DND-41 (cell line): ENCODE measurements around the gene ELL2.

Source experiments
- ATAC-seq: fragments of 200-7000 bp; cut with Tn5 transposase; 3 replicates; pipeline ENCODE4 v1.9.1; 2021; ENCODE audit warnings: low read depth; ENCODE audit not compliant: insufficient read depth
- DNase-seq: peaks from one replicate; pipeline ENCODE4 v3.0.0-alpha.2; 2020
- H2AFZ ChIP-seq: 2 replicates; pipeline ENCODE4 v1.6.0; 2012; ENCODE audit warnings: low read depth, low read length
- H3K27ac ChIP-seq: 2 replicates; pipeline ENCODE4 v1.5.1; 2012; ENCODE audit warnings: low read length, inconsistent platforms
- H3K27me3 ChIP-seq: fragments of 200-600 bp; sonication (generic); 2 replicates; pipeline ENCODE4 v1.6.0; 2012; ENCODE audit warnings: low read length, mild to moderate bottlenecking, inconsistent platforms; ENCODE audit not compliant: insufficient read depth, poor library complexity
- H3K36me3 ChIP-seq: 2 replicates; pipeline ENCODE4 v1.5.1; 2012; ENCODE audit warnings: low read length, inconsistent platforms; ENCODE audit not compliant: insufficient read depth
- H3K4me1 ChIP-seq: 2 replicates; pipeline ENCODE4 v1.5.1; 2012; ENCODE audit warnings: mild to moderate bottlenecking, low read length; ENCODE audit not compliant: insufficient read depth
- H3K4me2 ChIP-seq: 2 replicates; pipeline ENCODE4 v1.6.0; 2012; ENCODE audit warnings: mild to moderate bottlenecking, moderate library complexity, low read length, inconsistent platforms; ENCODE audit not compliant: insufficient read depth
- H3K4me3 ChIP-seq, 2 experiments: fragments of 200-600 bp in 1 of 2; shearing (Covaris generic) in 1 of 2; 2 replicates each; pipeline ENCODE4 v1.5.1; 2012 to 2016; ENCODE audit warnings: inconsistent platforms in 2 of 2, low read length in 2 of 2, mild to moderate bottlenecking in 2 of 2, low read depth in 1 of 2, moderate library complexity in 1 of 2
- H3K79me2 ChIP-seq: 2 replicates; pipeline ENCODE4 v1.6.0; 2012; ENCODE audit warnings: low read length, inconsistent platforms; ENCODE audit not compliant: insufficient read depth
- H3K9ac ChIP-seq: 2 replicates; pipeline ENCODE4 v1.6.0; 2012; ENCODE audit warnings: low read depth, mild to moderate bottlenecking, inconsistent platforms, low read length, moderate library complexity
- H3K9me3 ChIP-seq: 2 replicates; pipeline ENCODE4 v1.5.1; 2012; ENCODE audit warnings: low read length, moderate library complexity, mild to moderate bottlenecking, inconsistent platforms; ENCODE audit not compliant: insufficient read depth, severe bottlenecking
- H4K20me1 ChIP-seq: 2 replicates; pipeline ENCODE4 v1.6.0; 2012; ENCODE audit warnings: low read length; ENCODE audit not compliant: insufficient read depth
- EZH2 ChIP-seq: IDR thresholded peaks from 3 replicates; pipeline ENCODE4 v1.6.1; 2012; ENCODE audit warnings: borderline replicate concordance, low read depth, mild to moderate bottlenecking, moderate library complexity, low read length, inconsistent platforms; ENCODE audit not compliant: severe bottlenecking
- TF ChIP-seq, protein P1 (sequence below): IDR thresholded peaks from 2 replicates; pipeline ENCODE4 v1.5.1; 2012; ENCODE audit warnings: borderline replicate concordance, low read length, moderate library complexity, mild to moderate bottlenecking; ENCODE audit not compliant: poor library complexity, severe bottlenecking; ENCODE audit errors: extremely low read depth

ELL2 gene

DNA sequence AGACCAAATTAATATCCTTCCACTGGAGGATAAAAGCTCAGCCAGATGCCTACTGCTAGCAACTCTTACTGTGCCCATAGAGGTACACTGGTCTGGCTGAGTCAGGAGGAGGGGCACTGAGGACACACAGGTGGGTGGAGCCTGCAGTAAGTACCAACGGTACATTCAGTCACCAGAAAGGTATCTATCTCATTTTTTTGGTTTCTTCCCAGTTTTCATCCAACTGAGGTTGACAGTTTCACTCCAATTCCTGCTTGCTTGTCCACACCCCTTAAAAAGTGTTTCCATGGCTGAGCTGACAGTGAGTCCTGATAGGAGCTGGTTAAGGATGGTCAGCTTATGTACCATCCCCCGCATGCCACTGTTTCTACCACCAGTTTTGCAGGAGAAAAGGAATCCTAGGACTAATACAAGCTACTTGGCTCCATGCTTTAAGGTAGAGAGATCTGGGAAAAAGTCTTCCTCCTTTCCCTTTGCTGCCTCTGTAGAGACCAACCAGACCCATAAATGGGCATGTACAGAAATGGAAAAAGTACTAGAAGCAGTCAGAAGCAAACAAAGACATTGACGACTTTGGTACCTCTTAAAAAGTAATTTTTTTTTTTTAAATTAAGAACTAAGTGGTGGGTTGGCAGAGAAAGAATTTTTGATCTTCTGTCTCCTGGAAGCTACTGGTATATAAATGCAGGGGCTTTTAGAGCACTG lies 3.2 kb downstream of the ELL2 start:
- H3K4me3 ChIP-seq = no peak overlapping the region
- TF ChIP-seq, protein P1, sequence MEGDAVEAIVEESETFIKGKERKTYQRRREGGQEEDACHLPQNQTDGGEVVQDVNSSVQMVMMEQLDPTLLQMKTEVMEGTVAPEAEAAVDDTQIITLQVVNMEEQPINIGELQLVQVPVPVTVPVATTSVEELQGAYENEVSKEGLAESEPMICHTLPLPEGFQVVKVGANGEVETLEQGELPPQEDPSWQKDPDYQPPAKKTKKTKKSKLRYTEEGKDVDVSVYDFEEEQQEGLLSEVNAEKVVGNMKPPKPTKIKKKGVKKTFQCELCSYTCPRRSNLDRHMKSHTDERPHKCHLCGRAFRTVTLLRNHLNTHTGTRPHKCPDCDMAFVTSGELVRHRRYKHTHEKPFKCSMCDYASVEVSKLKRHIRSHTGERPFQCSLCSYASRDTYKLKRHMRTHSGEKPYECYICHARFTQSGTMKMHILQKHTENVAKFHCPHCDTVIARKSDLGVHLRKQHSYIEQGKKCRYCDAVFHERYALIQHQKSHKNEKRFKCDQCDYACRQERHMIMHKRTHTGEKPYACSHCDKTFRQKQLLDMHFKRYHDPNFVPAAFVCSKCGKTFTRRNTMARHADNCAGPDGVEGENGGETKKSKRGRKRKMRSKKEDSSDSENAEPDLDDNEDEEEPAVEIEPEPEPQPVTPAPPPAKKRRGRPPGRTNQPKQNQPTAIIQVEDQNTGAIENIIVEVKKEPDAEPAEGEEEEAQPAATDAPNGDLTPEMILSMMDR = no peak
- no peak for TF ChIP-seq EZH2
- no peaks in the 10 kb centered on the region for H3K79me2 ChIP-seq
- no peak overlapping the region for H3K9ac ChIP-seq
- H3K27ac ChIP-seq = no peak overlapping the region
- no peak overlapping the region for H3K4me2 ChIP-seq
- H4K20me1 ChIP-seq = no peaks in the 10 kb centered on the region
- H3K27me3 ChIP-seq = no peaks in the 10 kb centered on the region
- H3K36me3 ChIP-seq = no peaks in the 10 kb centered on the region
- H3K9me3 ChIP-seq = no peaks in the 10 kb centered on the region
- H2AFZ ChIP-seq = no peak overlapping the region
- DNase-seq = no peak
- no peaks in the 10 kb centered on the region for H3K4me1 ChIP-seq
- no peak; the same call in 2 of the 3 replicates for ATAC-seq

DNA sequence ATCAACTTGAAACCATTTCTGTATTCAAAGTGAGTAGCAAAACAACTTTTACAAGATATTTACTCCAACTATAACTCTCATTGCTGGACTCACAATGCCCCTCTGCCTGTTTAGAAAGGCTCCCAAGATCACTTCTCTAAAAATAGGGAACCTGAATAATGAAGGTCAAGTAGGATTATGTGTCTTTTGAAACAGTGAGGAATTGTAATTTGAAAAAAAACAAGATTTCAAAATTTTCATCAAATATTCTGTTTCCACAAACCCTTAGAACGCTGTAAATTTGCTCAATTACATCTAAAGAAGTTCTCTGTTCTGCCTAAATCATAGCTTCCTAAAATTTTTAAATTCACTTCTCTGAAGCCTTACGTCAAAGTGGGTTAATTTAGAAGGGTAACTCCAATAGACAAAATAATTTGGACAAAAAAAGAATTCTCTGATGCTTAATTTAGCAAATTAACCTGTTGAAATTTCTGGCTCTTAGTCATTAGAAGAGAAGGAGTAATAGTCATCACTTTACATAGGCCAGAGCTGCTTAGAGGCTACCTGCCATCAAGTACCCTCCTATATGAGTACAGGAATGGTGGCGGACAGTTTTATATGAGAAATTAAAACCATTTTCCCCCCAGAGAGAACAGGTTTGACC lies 4.0 kb downstream of the ELL2 start:
- H3K4me1 ChIP-seq = no peaks in the 10 kb centered on the region
- TF ChIP-seq EZH2 = no peak
- TF ChIP-seq, protein P1 = no peak
- no peaks in the 10 kb centered on the region for H3K79me2 ChIP-seq
- H3K4me2 ChIP-seq = no peak overlapping the region
- H3K36me3 ChIP-seq = no peaks in the 10 kb centered on the region
- no peak overlapping the region for H3K9ac ChIP-seq
- no peak for DNase-seq
- H3K9me3 ChIP-seq = no peaks in the 10 kb centered on the region
- ATAC-seq = no peak
- no peaks in the 10 kb centered on the region for H3K27me3 ChIP-seq
- H3K4me3 ChIP-seq = no peak overlapping the region
- H3K27ac ChIP-seq = no peak overlapping the region
- no peaks in the 10 kb centered on the region for H4K20me1 ChIP-seq
- no peak overlapping the region for H2AFZ ChIP-seq

DNA sequence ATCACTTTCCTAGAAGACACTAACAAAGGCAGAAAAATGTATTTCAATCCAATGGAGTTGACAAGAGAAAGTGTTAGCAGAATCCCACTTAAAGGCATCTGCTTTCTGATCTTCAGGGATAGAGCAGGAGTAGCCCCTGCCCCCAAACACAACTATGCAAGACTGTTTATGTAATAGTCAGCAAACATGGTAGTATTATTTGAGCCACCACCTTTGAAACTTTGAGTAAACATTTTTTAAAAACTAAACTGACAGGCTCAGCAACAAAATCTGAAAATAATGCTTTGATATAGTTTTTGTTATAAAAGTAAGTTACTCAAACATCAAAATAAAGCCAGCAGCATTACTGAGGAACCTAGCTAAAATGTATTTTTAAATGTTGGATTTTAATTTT lies 4.8 kb downstream of the ELL2 start:
- H3K4me3 ChIP-seq = no peak overlapping the region
- TF ChIP-seq EZH2 = no peak
- TF ChIP-seq, protein P1 = no peak
- DNase-seq (no peak), ATAC-seq (no peak)
- no peaks in the 10 kb centered on the region for H4K20me1 ChIP-seq
- no peak overlapping the region for H3K27ac ChIP-seq
- H3K4me1 ChIP-seq = no peaks in the 10 kb centered on the region
- no peak overlapping the region for H3K4me2 ChIP-seq
- H3K36me3 ChIP-seq = no peaks in the 10 kb centered on the region
- H3K9ac ChIP-seq = no peak overlapping the region
- no peak overlapping the region for H2AFZ ChIP-seq
- H3K27me3 ChIP-seq = no peaks in the 10 kb centered on the region
- H3K79me2 ChIP-seq = no peaks in the 10 kb centered on the region
- no peaks in the 10 kb centered on the region for H3K9me3 ChIP-seq
